ENCODE data around the gene AK5. TPM values are rescaled to one million over a fixed set of nuclear protein-coding genes. Genes with fewer than 3 reads are reported as not detected.
"Not testable (repeated sequence)": the region's sequence is repeated elsewhere in the genome, so short reads cannot be mapped to it uniquely, and the experiment has no call there.

AK5 gene
- total RNA-seq, 2 experiments from 2014 or later = 0.65 to 0.86 TPM

- ChIA-PET CTCF (no interaction called here), POLR2A (no interaction called here)
- DNase-seq = no peak
- Mint-ChIP-seq H3K27me3 (no peaks in the 10 kb centered on the region), H3K4me3 (no peak overlapping the region), H3K9me3 (peaks cover 6% of the 10 kb centered on the region), H3K27ac (no peak overlapping the region), H3K36me3 (ENCODE audit: low read depth) (no peaks in the 10 kb centered on the region), H3K4me1 (no peaks in the 10 kb centered on the region)
Observed at GRCh38 chr1:77499466-77499865, 217.6 kb downstream of the AK5 start.

GRCh38 chr1:77504986-77505385 is 223.2 kb downstream of the AK5 start:
- DNase-seq = no peak

GRCh38 chr1:77506771-77507170 is 225.0 kb downstream of the AK5 start:
- CTCF ChIA-PET = no interaction called here
- no peaks in the 10 kb centered on the region for H3K4me1 Mint-ChIP-seq
- H3K9me3 Mint-ChIP-seq = no peaks in the 10 kb centered on the region
- no peak overlapping the region for H3K4me3 Mint-ChIP-seq
- no peaks in the 10 kb centered on the region for H3K27me3 Mint-ChIP-seq
- H3K27ac Mint-ChIP-seq = no peak overlapping the region
- POLR2A ChIA-PET = no interaction called here
- no peaks in the 10 kb centered on the region for H3K36me3 Mint-ChIP-seq (ENCODE audit: low read depth)
- DNase-seq = no peak

More at GRCh38 chr1:77504986-77505385, 223.2 kb downstream of the AK5 start:
- Mint-ChIP-seq H3K4me3 (no peak overlapping the region), H3K9me3 (no peaks in the 10 kb centered on the region), H3K27me3 (no peaks in the 10 kb centered on the region), H3K36me3 (ENCODE audit: low read depth) (no peaks in the 10 kb centered on the region), H3K27ac (no peak overlapping the region), H3K4me1 (no peaks in the 10 kb centered on the region)
- CTCF ChIA-PET = no interaction called here
- POLR2A ChIA-PET = no interaction called here

- H3K27ac Mint-ChIP-seq = no peak overlapping the region
- POLR2A ChIA-PET = no interaction called here
- CTCF ChIA-PET = no interaction called here
- DNase-seq = no peak
- no peaks in the 10 kb centered on the region for H3K9me3 Mint-ChIP-seq
- H3K4me1 Mint-ChIP-seq = no peaks in the 10 kb centered on the region
- no peaks in the 10 kb centered on the region for H3K27me3 Mint-ChIP-seq
- H3K4me3 Mint-ChIP-seq = no peak overlapping the region
- no peaks in the 10 kb centered on the region for H3K36me3 Mint-ChIP-seq (ENCODE audit: low read depth)
Observed at GRCh38 chr1:77509051-77509492, 227.3 kb downstream of the AK5 start.

GRCh38 chr1:77509898-77510297 is 228.1 kb downstream of the AK5 start:
- no peaks in the 10 kb centered on the region for H3K36me3 Mint-ChIP-seq (ENCODE audit: low read depth)
- ChIA-PET CTCF (no interaction called here), POLR2A (no interaction called here)
- H3K4me3 Mint-ChIP-seq = no peak overlapping the region
- H3K4me1 Mint-ChIP-seq = no peaks in the 10 kb centered on the region
- no peak overlapping the region for H3K27ac Mint-ChIP-seq
- H3K9me3 Mint-ChIP-seq = no peaks in the 10 kb centered on the region
- no peak for DNase-seq
- H3K27me3 Mint-ChIP-seq = no peaks in the 10 kb centered on the region

GRCh38 chr1:77511440-77511840 is 229.6 kb downstream of the AK5 start:
- Mint-ChIP-seq H3K4me3 (no peak overlapping the region), H3K27me3 (no peaks in the 10 kb centered on the region), H3K4me1 (no peaks in the 10 kb centered on the region), H3K36me3 (ENCODE audit: low read depth) (no peaks in the 10 kb centered on the region), H3K27ac (no peak overlapping the region), H3K9me3 (no peaks in the 10 kb centered on the region)
- ChIA-PET CTCF (interaction anchor here (1.0 kb wide), 1 partner anchor 21 kb away, joined by 3 read pairs; no protein-coding TSS in a partner anchor), POLR2A (no interaction called here)
- DNase-seq = no peak

- H3K36me3 Mint-ChIP-seq (ENCODE audit: low read depth); POLR2A ChIA-PET; H3K27ac Mint-ChIP-seq; H3K4me3 Mint-ChIP-seq; H3K9me3 Mint-ChIP-seq; DNase-seq; H3K4me1 Mint-ChIP-seq; H3K27me3 Mint-ChIP-seq; CTCF ChIA-PET: not testable (repeated sequence)
Observed at GRCh38 chr1:77512650-77513049, 230.8 kb downstream of the AK5 start.

GRCh38 chr1:77513839-77514763 is 232.3 kb downstream of the AK5 start:
- no peaks in the 10 kb centered on the region for H3K36me3 Mint-ChIP-seq (ENCODE audit: low read depth)
- H3K9me3 Mint-ChIP-seq = peaks cover 2% of the 10 kb centered on the region
- DNase-seq = no peak
- H3K27ac Mint-ChIP-seq = no peak overlapping the region
- no peak overlapping the region for H3K4me3 Mint-ChIP-seq
- ChIA-PET POLR2A (no interaction called here), CTCF (no interaction called here)
- H3K27me3 Mint-ChIP-seq = no peaks in the 10 kb centered on the region
- no peaks in the 10 kb centered on the region for H3K4me1 Mint-ChIP-seq

- H3K27ac Mint-ChIP-seq = no peak overlapping the region
- H3K9me3 Mint-ChIP-seq = peaks cover 2% of the 10 kb centered on the region
- no peaks in the 10 kb centered on the region for H3K27me3 Mint-ChIP-seq
- H3K36me3 Mint-ChIP-seq (ENCODE audit: low read depth) = no peaks in the 10 kb centered on the region
- H3K4me1 Mint-ChIP-seq = no peaks in the 10 kb centered on the region
- H3K4me3 Mint-ChIP-seq = no peak overlapping the region
- DNase-seq = no peak
- POLR2A ChIA-PET = no interaction called here
- CTCF ChIA-PET = interaction anchor here (0.6 kb wide), 1 partner anchor 80 kb away, joined by 3 read pairs; no protein-coding TSS in a partner anchor
Observed at GRCh38 chr1:77514921-77515776, 233.3 kb downstream of the AK5 start.

- ChIA-PET CTCF (no interaction called here), POLR2A (no interaction called here)
- Mint-ChIP-seq H3K4me1 (no peaks in the 10 kb centered on the region), H3K27ac (no peak overlapping the region), H3K9me3 (peaks cover 6% of the 10 kb centered on the region), H3K4me3 (no peak overlapping the region), H3K27me3 (no peaks in the 10 kb centered on the region), H3K36me3 (ENCODE audit: low read depth) (no peaks in the 10 kb centered on the region)
- no peak for DNase-seq
Observed at GRCh38 chr1:77516106-77516505, 234.3 kb downstream of the AK5 start.

- H3K4me1 Mint-ChIP-seq = peaks cover 2% of the 10 kb centered on the region
- no peak for DNase-seq
- H3K9me3 Mint-ChIP-seq = peaks cover 5% of the 10 kb centered on the region
- ChIA-PET CTCF (interaction anchor here (1.0 kb wide), 1 partner anchor 9 kb away, joined by 6 read pairs; no protein-coding TSS in a partner anchor), POLR2A (no interaction called here)
- no peaks in the 10 kb centered on the region for H3K36me3 Mint-ChIP-seq (ENCODE audit: low read depth)
- no peak overlapping the region for H3K4me3 Mint-ChIP-seq
- H3K27ac Mint-ChIP-seq = no peak overlapping the region
- no peaks in the 10 kb centered on the region for H3K27me3 Mint-ChIP-seq
Observed at GRCh38 chr1:77524038-77524437, 242.2 kb downstream of the AK5 start.

- CTCF ChIA-PET; H3K9me3 Mint-ChIP-seq; DNase-seq; H3K4me1 Mint-ChIP-seq; H3K4me3 Mint-ChIP-seq; H3K36me3 Mint-ChIP-seq (ENCODE audit: low read depth); H3K27me3 Mint-ChIP-seq; POLR2A ChIA-PET; H3K27ac Mint-ChIP-seq: not testable (repeated sequence)
Observed at GRCh38 chr1:77531149-77531548, 249.3 kb downstream of the AK5 start.

GRCh38 chr1:77531596-77532280 is 249.9 kb downstream of the AK5 start:
- H3K9me3 Mint-ChIP-seq; POLR2A ChIA-PET; H3K27ac Mint-ChIP-seq; H3K27me3 Mint-ChIP-seq; H3K4me3 Mint-ChIP-seq; DNase-seq; H3K4me1 Mint-ChIP-seq; H3K36me3 Mint-ChIP-seq (ENCODE audit: low read depth): not testable (repeated sequence)
- CTCF ChIA-PET = interaction anchor here (1.6 kb wide), 1 partner anchor 21 kb away, joined by 3 read pairs; no protein-coding TSS in a partner anchor
